ENCODE results near the gene LY6G5B. TPM values are rescaled to one million over a fixed set of nuclear protein-coding genes. Genes with fewer than 3 reads are reported as not detected.
A peak's percentile ranks its signal among the peaks of the same experiment; 100 is the strongest.

LY6G5B gene
- total RNA-seq, 1 experiment from 2014 or later: 0.88 TPM

- no peak for DNase-seq (ENCODE audit: low read depth)
These were observed 7.6 kb upstream of the LY6G5B start for GRCh38 chr6:31662124-31662723.

GRCh38 chr6:31663126-31663960, 6.4 kb upstream of the LY6G5B start:
- peak; percentile 27 for DNase-seq (ENCODE audit: low read depth)

- DNase-seq (ENCODE audit: low read depth): peak; percentile 89
These were observed 5.6 kb upstream of the LY6G5B start for GRCh38 chr6:31663961-31664789.

DNA sequence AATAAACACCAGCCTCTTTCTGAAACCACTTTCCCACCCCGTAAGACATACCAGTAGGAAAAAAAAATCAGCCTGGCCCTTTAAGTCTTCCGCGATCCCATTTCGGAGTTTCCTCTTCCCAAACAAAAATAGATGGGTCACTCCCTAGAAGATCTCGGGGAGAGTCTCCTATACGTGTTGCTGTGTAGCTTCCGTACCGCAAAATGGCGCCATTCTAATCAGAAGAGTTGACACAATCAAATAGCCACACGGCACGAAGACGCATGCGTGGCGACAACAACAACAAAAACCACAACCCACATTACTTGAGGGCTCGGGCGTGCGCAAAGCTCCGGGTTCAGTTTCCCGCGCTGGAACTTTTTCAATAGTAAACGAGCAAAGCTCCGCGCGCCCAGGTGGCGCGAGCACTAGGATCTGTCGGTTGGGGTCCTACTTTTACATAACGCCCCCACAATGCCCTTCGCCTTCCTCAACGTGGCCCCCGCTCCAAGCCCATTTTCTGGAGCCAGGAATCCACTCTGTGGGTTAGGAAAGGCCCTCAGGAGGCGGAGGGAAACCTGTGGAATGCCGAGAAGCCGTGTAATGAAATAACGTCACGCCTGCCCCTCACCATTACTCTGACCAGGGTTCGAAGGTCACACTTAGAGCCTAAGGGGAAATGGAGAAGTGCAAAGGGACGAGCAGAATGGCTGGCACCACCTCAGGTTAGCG, 4.8 kb upstream of the LY6G5B start, which contains the start of gene GPANK1:
Gene GPANK1, minus strand, starts transcription at position 208 of the 711 bp plus-strand sequence. CDS start 519 bp downstream, outside the sequence.
- peak; percentile 92 for DNase-seq (ENCODE audit: low read depth)

DNA sequence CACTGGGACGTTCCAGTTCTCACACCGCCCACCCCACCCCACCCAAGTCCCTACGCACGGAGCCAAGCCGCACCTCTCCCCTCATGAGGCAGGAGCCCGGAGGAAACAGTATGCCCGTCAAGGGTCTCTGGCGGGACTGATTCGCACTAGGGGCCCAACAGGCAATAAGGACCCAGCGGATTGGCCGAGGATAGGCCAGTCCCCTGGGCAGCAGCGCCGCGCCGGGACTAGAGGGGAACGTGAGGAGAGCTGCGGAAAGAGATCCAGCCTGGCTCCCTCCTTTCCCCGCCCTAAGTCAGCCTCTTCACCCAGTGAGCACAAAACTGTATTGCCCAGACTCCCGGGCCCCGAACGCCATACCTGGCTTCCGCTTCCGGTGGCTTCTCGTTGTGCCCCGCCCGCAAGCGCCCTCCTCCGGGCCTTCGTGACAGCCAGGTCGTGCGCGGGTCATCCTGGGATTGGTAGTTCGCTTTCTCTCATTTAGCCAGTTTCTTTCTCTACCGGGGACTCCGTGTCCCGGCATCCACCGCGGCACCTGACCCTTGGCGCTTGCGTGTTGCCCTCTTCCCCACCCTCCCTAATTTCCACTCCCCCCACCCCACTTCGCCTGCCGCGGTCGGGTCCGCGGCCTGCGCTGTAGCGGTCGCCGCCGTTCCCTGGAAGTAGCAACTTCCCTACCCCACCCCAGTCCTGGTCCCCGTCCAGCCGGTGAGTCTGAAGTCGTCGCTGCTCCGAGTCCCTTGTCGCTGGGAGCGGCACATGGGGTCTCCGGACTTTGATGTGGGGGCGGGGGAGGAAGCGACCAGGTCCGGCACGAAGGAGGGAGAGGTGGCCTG, 4.1 kb upstream of the LY6G5B start, which contains the start of gene CSNK2B:
Gene CSNK2B, plus strand, starts transcription at position 580 of the 836 bp plus-strand sequence. CDS start 752 bp downstream, outside the sequence.
- peak; percentile 98 for DNase-seq (ENCODE audit: low read depth)

DNA sequence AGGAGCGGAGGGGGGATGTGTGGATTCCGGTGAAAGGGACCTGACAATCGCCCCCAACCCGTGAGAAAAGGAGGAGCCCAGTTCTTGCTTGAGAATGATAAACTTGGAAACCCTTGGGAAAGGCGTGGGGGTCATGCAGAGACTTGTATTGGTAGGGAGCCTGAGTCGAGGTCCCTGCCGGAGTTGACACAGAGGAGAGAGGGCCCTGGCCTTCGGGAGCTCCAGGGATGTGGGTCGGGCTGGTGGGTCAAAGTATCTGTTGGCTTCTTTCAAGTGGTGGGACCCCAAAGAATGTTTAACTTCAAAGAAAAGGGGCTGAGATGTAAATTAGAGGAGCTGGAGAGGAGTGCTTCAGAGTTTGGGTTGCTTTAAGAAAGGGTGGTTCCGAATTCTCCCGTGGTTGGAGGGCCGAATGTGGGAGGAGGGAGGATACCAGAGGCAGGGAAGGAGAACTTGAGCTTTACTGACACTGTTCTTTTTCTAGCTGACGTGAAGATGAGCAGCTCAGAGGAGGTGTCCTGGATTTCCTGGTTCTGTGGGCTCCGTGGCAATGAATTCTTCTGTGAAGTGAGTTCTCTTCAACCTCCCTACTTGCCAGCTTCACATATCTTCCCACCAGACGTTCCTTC, 3.3 kb upstream of the LY6G5B start:
- no peak for DNase-seq (ENCODE audit: low read depth)

GRCh38 chr6:31676322-31676903, 6.6 kb downstream of the LY6G5B start:
- DNase-seq (ENCODE audit: low read depth): no peak

- DNase-seq (ENCODE audit: low read depth): no peak
These were observed 7.1 kb downstream of the LY6G5B start for GRCh38 chr6:31676904-31677303.

DNA sequence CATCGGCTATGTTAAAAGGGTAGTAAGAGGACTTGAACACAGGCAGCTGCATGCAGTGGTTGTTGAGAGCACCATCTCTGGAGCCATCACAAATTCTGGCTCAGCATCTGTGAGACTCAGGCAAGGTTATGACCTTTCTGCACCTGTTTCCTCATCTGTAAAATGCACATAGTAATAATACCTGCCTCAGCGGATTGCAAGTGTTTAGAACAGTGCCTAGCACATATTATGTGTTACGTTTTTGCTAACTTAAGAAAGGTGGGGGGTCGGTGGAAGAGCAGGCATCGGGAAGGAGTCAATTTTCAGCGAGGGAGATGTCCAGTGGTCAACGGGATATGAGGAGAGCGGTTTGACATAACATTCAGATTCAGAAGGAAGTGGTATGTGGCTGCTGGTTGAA, 8.2 kb downstream of the LY6G5B start:
- DNase-seq (ENCODE audit: low read depth): no peak

DNA sequence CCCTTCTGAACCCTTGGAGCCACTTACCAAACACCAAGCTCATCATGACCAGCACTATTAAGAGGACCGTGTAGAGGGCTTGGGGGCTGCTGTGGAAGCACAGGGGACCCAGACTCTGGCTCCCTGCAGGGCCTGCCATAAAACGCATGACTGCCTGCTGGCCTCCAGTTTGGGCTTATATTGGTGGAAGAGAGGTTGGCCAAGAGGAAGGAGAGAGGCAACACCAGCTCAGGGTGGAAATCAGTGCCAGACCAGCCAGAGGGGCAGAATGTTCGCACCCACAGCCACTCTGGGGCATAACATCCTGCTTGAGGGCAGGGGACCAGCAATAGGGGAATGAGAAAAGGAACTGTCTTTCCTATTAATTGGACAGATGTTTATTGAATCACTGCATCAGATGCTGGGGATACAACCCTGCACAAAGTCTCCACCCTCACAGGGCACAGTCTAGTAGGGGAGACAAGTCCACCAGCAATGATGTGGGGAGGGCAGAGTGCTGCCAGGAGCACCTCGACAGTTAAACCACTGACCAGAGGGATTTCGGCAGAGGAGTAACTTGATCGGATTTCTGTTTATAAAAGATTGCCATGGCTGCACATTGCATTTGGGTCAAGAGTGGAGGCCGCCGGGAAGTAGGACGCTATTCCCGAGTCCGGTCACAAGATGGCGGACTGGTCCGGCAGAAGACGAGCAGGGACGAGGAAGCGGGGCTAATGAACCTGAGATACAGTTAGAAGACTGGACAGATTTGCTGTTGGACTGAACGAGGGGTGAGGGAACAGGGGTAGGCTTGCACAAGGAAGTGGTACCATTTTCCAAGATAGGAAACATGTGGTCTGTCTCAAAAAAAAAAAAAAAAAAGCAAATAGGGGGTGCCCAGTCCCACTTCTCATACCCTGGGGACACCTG, 10.7 kb downstream of the LY6G5B start, which contains the start of gene LY6G5C:
Gene LY6G5C, minus strand, starts transcription at position 842 of the 909 bp plus-strand sequence. Its CDS starts 694 bp downstream, at position 148.
- DNase-seq (ENCODE audit: low read depth): peak; percentile 83

GRCh38 chr6:31681135-31681671, 11.4 kb downstream of the LY6G5B start:
- no peak for DNase-seq (ENCODE audit: low read depth)

DNA sequence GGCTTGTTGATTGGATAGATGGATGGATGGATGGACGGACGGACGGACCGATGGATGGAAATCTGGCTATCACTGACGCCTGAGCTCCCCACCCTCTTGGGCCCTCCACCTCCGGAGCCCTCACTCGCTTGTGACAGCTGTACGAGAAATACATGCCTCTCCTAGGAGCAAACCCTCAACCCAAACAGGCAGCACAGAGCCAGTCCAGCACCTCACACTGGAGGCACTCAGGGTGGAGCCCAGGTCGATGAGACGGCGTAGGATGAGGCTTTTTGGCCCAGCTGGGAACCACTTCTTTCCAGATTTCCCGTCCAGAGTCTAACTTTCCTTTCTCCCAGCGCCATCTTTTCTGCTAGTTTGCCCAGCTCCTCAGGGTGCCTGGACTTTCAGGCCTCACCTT, 13.8 kb downstream of the LY6G5B start:
- no peak for DNase-seq (ENCODE audit: low read depth)

DNA sequence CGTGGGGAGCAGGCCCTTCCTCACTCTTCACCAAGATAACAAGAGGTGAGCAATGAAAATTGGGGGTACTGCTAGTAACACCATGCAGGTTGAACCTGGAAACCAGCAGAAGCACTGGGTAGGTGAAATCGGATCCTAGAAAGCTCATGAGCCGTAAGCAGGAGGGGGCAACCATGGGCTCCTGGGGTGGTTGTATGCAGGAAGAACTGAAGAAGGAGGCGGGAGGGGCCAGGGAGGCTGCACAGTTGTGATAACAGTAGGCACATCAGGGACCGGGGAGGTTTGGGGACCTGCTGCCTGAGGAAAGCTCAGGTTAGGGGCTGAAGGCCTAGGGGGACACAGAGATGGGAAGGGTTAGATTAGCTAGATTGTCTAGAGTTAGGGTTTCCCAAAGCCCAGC, 16.7 kb downstream of the LY6G5B start:
- no peak for DNase-seq (ENCODE audit: low read depth)

DNA sequence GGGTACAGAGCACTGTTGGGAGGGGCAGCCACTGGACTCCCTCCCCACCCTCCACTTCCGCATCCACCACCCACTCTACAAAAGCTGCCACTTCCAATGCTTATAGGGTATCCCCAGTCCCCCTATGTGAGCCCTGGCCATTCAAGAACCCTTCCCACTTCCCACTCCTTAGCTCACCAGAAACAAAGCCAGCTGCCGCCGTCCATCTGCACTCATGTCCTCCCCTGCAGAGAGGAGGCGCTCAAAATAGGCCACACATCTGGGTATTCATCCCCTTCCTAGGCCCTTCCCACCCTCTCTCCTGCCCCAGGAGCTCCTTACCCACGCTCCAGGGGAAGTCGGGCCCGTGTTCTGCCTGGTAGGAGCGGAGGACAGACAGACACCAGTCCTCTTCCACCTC, 17.5 kb downstream of the LY6G5B start:
- DNase-seq (ENCODE audit: low read depth): no peak

GRCh38 chr6:31687860-31688693, 18.3 kb downstream of the LY6G5B start:
- no peak for DNase-seq (ENCODE audit: low read depth)

GRCh38 chr6:31689249-31690110, 19.7 kb downstream of the LY6G5B start:
- DNase-seq (ENCODE audit: low read depth): no peak
